Chondrocyte (in vitro differentiated cells): ENCODE results near the gene SLC22A23. TPM values are rescaled to one million over a fixed set of nuclear protein-coding genes. Genes with fewer than 3 reads are reported as not detected.

ENCODE experiments used
- DNase-seq: peaks from one replicate; pipeline ENCODE4 v3.0.0; 2021; ENCODE audit warnings: mixed read lengths, low spot score
- H3K27ac Mint-ChIP-seq: one replicate; pipeline ENCODE4 v1.8.0; 2021; ENCODE audit warnings: mild to moderate bottlenecking, moderate library complexity, mixed read lengths; ENCODE audit not compliant: unreplicated experiment
- H3K27me3 Mint-ChIP-seq: 2 replicates; pipeline ENCODE4 v1.8.0; 2021; ENCODE audit warnings: low read depth, mixed read lengths
- H3K36me3 Mint-ChIP-seq: 2 replicates; pipeline ENCODE4 v1.8.0; 2021; ENCODE audit warnings: low read depth, mixed read lengths
- H3K4me1 Mint-ChIP-seq: 2 replicates; pipeline ENCODE4 v1.8.0; 2021; ENCODE audit warnings: low read depth, mild to moderate bottlenecking, mixed read lengths
- H3K4me3 Mint-ChIP-seq: one replicate; pipeline ENCODE4 v1.8.0; 2021; ENCODE audit warnings: mild to moderate bottlenecking, moderate library complexity, mixed read lengths; ENCODE audit not compliant: unreplicated experiment
- H3K9me3 Mint-ChIP-seq: 2 replicates; pipeline ENCODE4 v1.8.0; 2021; ENCODE audit warnings: low read depth, mixed read lengths
- CTCF ChIP-seq: fragments of 200-600 bp; sonication (generic); IDR thresholded peaks from 2 replicates; pipeline ENCODE4 v1.5.0; 2021; ENCODE audit warnings: antibody characterized with exemption, mild to moderate bottlenecking, moderate library complexity
- total RNA-seq: library from RNA; stranded (reverse); gene quantifications from 3 replicates; pipeline ENCODE4 v1.2.1, GENCODE V29; 2021

The SLC22A23 gene
- total RNA-seq, 1 donor from 2014 or later, result 36.4 TPM

- H3K27me3 Mint-ChIP-seq, result no peaks in the 10 kb centered on the region
- no peak for TF ChIP-seq CTCF
- DNase-seq, result no peak
- H3K27ac Mint-ChIP-seq, result peak overlapping the region; percentile 22
- H3K36me3 Mint-ChIP-seq, result peaks cover 16% of the 10 kb centered on the region
- H3K9me3 Mint-ChIP-seq, result peaks cover 4% of the 10 kb centered on the region
- H3K4me3 Mint-ChIP-seq, result no peak overlapping the region
- peaks cover 25% of the 10 kb centered on the region for H3K4me1 Mint-ChIP-seq
Observed at GRCh38 chr6:3414327-3415081, 42.3 kb downstream of the SLC22A23 start.

GRCh38 chr6:3413592-3413991 is 43.3 kb downstream of the SLC22A23 start:
- Mint-ChIP-seq H3K27ac (no peak overlapping the region), H3K27me3 (no peaks in the 10 kb centered on the region), H3K36me3 (peaks cover 19% of the 10 kb centered on the region), H3K4me3 (no peak overlapping the region), H3K9me3 (peaks cover 4% of the 10 kb centered on the region), H3K4me1 (peaks cover 20% of the 10 kb centered on the region)
- DNase-seq, result no peak
- TF ChIP-seq CTCF, result no peak

DNA sequence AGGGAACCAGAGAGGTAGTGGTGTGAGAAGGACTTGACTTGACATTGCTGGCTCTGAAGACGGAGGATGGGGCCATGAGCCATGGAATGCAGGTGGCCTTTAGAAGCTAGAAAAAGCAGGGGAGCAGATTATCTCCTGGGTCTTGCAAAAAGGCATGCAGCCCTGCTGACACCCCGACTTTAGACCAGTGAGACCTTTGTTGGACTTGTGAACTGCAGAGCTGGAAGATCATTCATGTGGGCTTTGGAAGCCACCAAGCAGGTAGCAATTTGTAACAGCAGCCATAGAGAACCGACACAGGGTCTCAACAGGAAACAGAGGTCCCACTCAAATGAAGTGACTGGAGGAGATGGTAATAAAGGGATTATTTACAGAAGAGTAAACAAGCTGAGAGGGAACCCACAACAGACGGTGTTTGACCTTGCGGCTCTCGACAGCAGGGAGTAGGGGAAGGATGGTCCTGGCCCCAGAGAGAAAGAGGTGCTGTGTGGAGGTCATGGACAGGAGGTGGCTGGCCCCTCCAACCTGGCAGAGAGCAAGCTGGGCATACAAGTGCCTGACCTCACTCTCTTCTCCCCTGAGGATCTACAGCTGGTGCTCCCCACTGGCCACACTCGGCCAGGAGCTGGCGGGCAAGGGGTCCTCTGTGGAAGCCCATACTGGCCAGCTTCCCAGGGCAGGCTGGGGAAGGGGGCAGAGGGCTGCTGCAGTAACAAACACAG is 43.9 kb downstream of the SLC22A23 start:
- no peak for TF ChIP-seq CTCF
- Mint-ChIP-seq H3K4me3 (no peak overlapping the region), H3K27me3 (no peaks in the 10 kb centered on the region), H3K27ac (no peak overlapping the region), H3K9me3 (peaks cover 4% of the 10 kb centered on the region), H3K4me1 (peaks cover 20% of the 10 kb centered on the region), H3K36me3 (peaks cover 19% of the 10 kb centered on the region)
- DNase-seq, result no peak

- no peak for DNase-seq
- no peak for TF ChIP-seq CTCF
- Mint-ChIP-seq H3K36me3 (peaks cover 21% of the 10 kb centered on the region), H3K4me3 (no peak overlapping the region), H3K27ac (no peak overlapping the region), H3K9me3 (peaks cover 4% of the 10 kb centered on the region), H3K4me1 (peaks cover 20% of the 10 kb centered on the region), H3K27me3 (no peaks in the 10 kb centered on the region)
Observed at GRCh38 chr6:3411967-3412778, 44.7 kb downstream of the SLC22A23 start.
